Measurements from ENCODE around the gene CTNND2. TPM values are rescaled to one million over a fixed set of nuclear protein-coding genes. Genes with fewer than 3 reads are reported as not detected.

CTNND2 gene
- total RNA-seq, 1 donor from 2014 or later: 0.29 TPM

DNA sequence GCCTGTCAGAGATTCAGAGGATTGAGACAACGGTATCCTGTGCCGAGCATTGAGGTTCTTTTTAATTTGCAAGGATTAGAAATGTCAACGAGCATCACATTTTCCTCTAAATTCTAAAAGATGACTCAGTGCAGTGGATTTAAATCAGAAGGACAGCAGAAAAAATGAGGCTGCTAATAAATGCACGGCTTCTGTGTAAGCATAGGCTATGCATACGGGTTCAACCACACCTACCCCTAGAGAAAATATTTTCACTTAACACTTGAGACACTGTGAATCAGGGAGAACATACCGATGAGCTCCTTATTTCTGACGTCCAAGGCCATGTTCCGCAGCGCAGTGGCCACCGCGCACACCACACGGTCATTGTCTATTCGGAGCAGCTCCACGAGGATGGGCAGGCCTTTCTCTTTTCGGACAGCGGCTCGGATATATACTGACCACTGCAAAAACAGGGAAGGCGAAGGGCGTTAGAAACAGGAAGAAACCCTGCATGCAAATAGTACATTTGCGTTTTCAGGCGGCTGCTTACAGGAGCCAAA is 821.8 kb downstream of the CTNND2 start:
- no peaks in the 10 kb centered on the region for H3K27me3 ChIP-seq (ENCODE audit: control insufficient read depth, insufficient read depth, low read length)
- no peaks in the 10 kb centered on the region for H3K36me3 ChIP-seq (ENCODE audit: control insufficient read depth, insufficient read depth, low read length)
- TF ChIP-seq, protein P1, sequence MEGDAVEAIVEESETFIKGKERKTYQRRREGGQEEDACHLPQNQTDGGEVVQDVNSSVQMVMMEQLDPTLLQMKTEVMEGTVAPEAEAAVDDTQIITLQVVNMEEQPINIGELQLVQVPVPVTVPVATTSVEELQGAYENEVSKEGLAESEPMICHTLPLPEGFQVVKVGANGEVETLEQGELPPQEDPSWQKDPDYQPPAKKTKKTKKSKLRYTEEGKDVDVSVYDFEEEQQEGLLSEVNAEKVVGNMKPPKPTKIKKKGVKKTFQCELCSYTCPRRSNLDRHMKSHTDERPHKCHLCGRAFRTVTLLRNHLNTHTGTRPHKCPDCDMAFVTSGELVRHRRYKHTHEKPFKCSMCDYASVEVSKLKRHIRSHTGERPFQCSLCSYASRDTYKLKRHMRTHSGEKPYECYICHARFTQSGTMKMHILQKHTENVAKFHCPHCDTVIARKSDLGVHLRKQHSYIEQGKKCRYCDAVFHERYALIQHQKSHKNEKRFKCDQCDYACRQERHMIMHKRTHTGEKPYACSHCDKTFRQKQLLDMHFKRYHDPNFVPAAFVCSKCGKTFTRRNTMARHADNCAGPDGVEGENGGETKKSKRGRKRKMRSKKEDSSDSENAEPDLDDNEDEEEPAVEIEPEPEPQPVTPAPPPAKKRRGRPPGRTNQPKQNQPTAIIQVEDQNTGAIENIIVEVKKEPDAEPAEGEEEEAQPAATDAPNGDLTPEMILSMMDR (IDR thresholded peaks at IDR 0.05; ENCODE audit: insufficient read depth, low read length, poor library complexity, severe bottlenecking): no peak
- no peak for DNase-seq (ENCODE audit: low read depth)
- no peak overlapping the region for H3K4me3 ChIP-seq (ENCODE audit: low read depth, low read length)

DNA sequence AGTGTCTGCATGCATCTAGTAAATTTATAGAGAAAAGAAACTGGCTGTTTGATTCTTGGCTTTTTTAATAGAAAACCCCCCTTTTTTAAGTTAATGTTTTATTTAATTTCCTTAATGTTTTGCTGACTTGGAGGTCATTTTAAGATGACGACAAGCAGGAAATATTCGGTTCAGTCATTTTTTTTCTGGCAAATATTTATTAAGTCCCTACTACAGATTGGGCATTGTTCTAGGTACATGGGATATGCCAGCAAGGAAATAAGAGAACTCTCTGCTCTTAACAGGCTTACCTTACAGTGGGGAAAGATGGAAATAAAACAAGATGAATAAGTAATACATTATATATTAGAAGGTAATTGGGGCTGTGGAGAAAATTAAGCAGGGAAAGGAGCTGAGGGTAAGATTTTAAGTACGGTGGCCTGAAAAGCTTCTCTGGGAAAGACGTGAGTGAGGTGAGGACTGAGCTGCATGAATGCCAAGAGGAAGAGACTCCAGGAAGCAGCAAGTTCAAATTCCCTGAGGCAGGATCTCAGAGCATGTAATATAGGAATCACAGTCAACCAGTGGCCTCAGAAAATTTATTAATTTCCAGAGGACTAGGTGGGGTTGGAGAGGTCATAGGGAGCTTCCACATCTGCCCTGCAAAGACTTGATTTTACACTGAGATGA is 827.2 kb downstream of the CTNND2 start:
- Histone ChIP-seq H3K4me3 (ENCODE audit: low read depth, low read length) (no peak overlapping the region), H3K36me3 (ENCODE audit: control insufficient read depth, insufficient read depth, low read length) (no peaks in the 10 kb centered on the region), H3K27me3 (ENCODE audit: control insufficient read depth, insufficient read depth, low read length) (no peaks in the 10 kb centered on the region)
- peak; percentile 25 for DNase-seq (ENCODE audit: low read depth)
- TF ChIP-seq, protein P1 (IDR thresholded peaks at IDR 0.05; ENCODE audit: insufficient read depth, low read length, poor library complexity, severe bottlenecking): no peak

DNA sequence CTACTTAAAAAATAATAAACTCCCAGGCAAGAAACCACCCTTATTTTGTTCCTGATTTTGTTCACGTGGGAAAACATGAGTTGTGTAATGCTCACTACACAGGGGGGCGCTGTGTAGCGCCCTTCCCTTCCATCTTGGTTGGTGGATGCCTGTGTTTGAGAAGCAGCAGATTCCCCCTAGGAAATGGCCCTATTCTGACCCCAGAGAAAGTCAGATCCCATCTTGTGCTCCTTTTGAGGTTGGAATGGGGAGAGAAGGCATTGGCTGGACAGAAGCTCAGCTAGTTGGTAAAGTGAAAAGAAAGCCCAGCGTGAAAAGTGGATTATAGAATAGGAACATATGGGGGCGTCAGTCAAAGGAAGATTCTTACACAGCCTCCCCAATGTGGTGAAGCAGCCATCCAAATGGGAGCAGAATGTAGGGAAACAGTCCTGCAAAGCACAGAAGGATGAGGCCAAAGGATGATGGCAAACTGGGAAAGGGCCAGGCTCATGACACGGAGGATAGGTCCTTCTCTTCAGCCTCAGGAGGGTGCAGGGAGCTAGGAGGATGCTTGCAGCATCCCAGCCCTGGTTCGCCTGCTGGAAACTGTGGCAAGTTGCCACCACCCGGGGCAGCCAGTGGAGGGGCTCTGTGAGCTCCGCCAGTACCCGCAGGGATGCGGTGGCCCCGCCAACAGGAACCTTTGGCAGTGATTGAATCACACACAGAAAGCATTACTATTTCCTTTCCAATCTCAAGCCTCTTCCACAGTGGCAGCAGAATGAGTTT is 829.0 kb downstream of the CTNND2 start:
- TF ChIP-seq, protein P1 (IDR thresholded peaks at IDR 0.05; ENCODE audit: insufficient read depth, low read length, poor library complexity, severe bottlenecking): no peak
- Histone ChIP-seq H3K4me3 (ENCODE audit: low read depth, low read length) (no peak overlapping the region), H3K36me3 (ENCODE audit: control insufficient read depth, insufficient read depth, low read length) (no peaks in the 10 kb centered on the region), H3K27me3 (ENCODE audit: control insufficient read depth, insufficient read depth, low read length) (no peaks in the 10 kb centered on the region)
- no peak for DNase-seq (ENCODE audit: low read depth)

DNA sequence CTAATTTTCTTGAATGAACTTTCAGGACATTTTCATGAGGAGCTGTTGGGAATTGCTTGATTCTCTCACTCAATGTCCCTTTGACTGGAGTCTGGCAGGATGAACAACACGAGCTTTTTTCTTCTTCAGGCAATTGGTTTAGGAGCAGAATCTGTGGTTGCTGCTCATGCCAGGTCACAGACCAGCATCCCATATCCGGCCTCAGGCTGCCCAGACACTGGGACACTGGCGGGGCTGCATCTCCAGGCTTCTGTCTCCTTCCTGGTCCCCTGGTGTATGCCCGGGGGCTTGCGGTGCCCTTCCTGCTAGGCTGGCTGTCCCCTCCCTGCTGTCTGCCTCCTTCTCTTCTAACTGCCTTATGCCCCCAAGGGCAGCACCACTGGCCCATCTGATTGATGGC is 831.7 kb downstream of the CTNND2 start:
- no peaks in the 10 kb centered on the region for H3K27me3 ChIP-seq (ENCODE audit: control insufficient read depth, insufficient read depth, low read length)
- H3K36me3 ChIP-seq (ENCODE audit: control insufficient read depth, insufficient read depth, low read length): no peaks in the 10 kb centered on the region
- H3K4me3 ChIP-seq (ENCODE audit: low read depth, low read length): no peak overlapping the region
- no peak for DNase-seq (ENCODE audit: low read depth)
- TF ChIP-seq, protein P1 (IDR thresholded peaks at IDR 0.05; ENCODE audit: insufficient read depth, low read length, poor library complexity, severe bottlenecking): no peak

DNA sequence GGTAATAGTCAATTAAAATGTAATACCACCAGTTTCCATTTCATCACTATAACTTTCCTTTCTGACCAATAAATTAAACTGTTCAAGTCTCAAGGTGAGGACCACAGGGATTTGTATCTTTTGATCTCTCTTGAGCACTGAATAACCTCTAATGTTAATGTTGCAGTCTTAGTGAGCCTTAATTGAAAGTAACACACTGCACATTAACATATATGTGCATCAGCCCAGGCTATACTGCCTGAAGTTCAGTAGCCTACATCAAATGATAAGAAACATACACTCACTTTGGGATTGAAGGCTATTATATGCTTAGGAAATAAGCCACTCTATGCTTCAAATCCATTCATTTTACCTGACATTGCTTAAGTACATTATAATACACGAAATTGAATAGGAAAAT is 832.2 kb downstream of the CTNND2 start:
- H3K27me3 ChIP-seq (ENCODE audit: control insufficient read depth, insufficient read depth, low read length): no peaks in the 10 kb centered on the region
- H3K4me3 ChIP-seq (ENCODE audit: low read depth, low read length): no peak overlapping the region
- TF ChIP-seq, protein P1 (IDR thresholded peaks at IDR 0.05; ENCODE audit: insufficient read depth, low read length, poor library complexity, severe bottlenecking): no peak
- no peaks in the 10 kb centered on the region for H3K36me3 ChIP-seq (ENCODE audit: control insufficient read depth, insufficient read depth, low read length)
- no peak for DNase-seq (ENCODE audit: low read depth)
